Karpas-422 (cell line): ENCODE measurements around the gene PCDHGA1. TPM values are rescaled to one million over a fixed set of nuclear protein-coding genes. Genes with fewer than 3 reads are reported as not detected.
A peak's percentile ranks its signal among the peaks of the same experiment; 100 is the strongest.
"Not testable (repeated sequence)": the region's sequence is repeated elsewhere in the genome, so short reads cannot be mapped to it uniquely, and the experiment has no call there.

Experiments used
- DNase-seq: peaks from one replicate; pipeline ENCODE4 v3.0.0-alpha.2; 2015
- H2AFZ ChIP-seq: fragments of 200-600 bp; sonication (generic); 2 replicates; pipeline ENCODE4 v1.6.1; 2014; ENCODE audit warnings: antibody characterized with exemption, low read length, mixed read lengths
- H3K27ac ChIP-seq: fragments of 200-600 bp; sonication (generic); 2 replicates; pipeline ENCODE4 v1.5.1; 2014; ENCODE audit warnings: mild to moderate bottlenecking, low read length, moderate library complexity
- H3K27me3 ChIP-seq: fragments of 200-600 bp; sonication (generic); 2 replicates; pipeline ENCODE4 v1.6.1; 2014; ENCODE audit warnings: low read length, mixed read lengths
- H3K36me3 ChIP-seq: fragments of 200-600 bp; sonication (generic); 2 replicates; pipeline ENCODE4 v1.6.1; 2014; ENCODE audit warnings: low read length, mixed read lengths; ENCODE audit not compliant: insufficient read depth
- H3K4me1 ChIP-seq: fragments of 200-600 bp; sonication (generic); 2 replicates; pipeline ENCODE4 v1.6.1; 2014; ENCODE audit warnings: mild to moderate bottlenecking, low read length, mixed read lengths
- H3K4me2 ChIP-seq: fragments of 200-600 bp; sonication (generic); 2 replicates; pipeline ENCODE4 v1.6.1; 2014; ENCODE audit warnings: low read length, low read depth, mild to moderate bottlenecking; ENCODE audit not compliant: poor library complexity, severe bottlenecking
- H3K4me3 ChIP-seq: fragments of 200-600 bp; sonication (generic); 2 replicates; pipeline ENCODE4 v1.5.1; 2014; ENCODE audit warnings: mild to moderate bottlenecking, antibody characterized with exemption, low read length, mixed read lengths
- H3K79me2 ChIP-seq: fragments of 200-600 bp; sonication (generic); 2 replicates; pipeline ENCODE4 v1.6.1; 2014; ENCODE audit warnings: mild to moderate bottlenecking, low read length, mixed read lengths
- H3K9ac ChIP-seq: fragments of 200-600 bp; sonication (generic); 2 replicates; pipeline ENCODE4 v1.6.0; 2014; ENCODE audit warnings: low read length
- H3K9me2 ChIP-seq: fragments of 200-600 bp; sonication (generic), shearing (Covaris generic); replicated peaks from 2 replicates; pipeline ENCODE4 v1.6.0; 2014; ENCODE audit warnings: mild to moderate bottlenecking, low read length, moderate library complexity; ENCODE audit not compliant: insufficient read depth
- H3K9me3 ChIP-seq: fragments of 300-700, 200-600 bp; sonication (generic); 2 replicates; pipeline ENCODE4 v1.6.1; 2014; ENCODE audit warnings: low read length, mixed read lengths
- H4K20me1 ChIP-seq: fragments of 200-600 bp; sonication (generic); 2 replicates; pipeline ENCODE4 v1.6.1; 2014; ENCODE audit warnings: mild to moderate bottlenecking, antibody characterized with exemption, low read length, low read depth; ENCODE audit not compliant: insufficient read depth
- total RNA-seq: library from RNA; depleted of rRNA; stranded (reverse); fragments of >200 nt; shearing (Covaris generic); gene quantifications from 2 replicates; pipeline ENCODE4 v1.2.3, GENCODE V29; 2014; ENCODE audit warnings: low replicate concordance

The PCDHGA1 gene
- total RNA-seq, 1 experiment from 2014 or later = 0.48 TPM

GRCh38 chr5:141417494-141418172 is 87.3 kb downstream of the PCDHGA1 start, which contains the start of gene PCDHGB7:
PCDHGB7 (plus strand) TSS chr5:141417677; CDS start chr5:141417860, 183 bp downstream.
- not testable (repeated sequence) for H3K9ac ChIP-seq, H3K9me2 ChIP-seq, H3K27me3 ChIP-seq, H3K4me1 ChIP-seq, H2AFZ ChIP-seq, H3K4me3 ChIP-seq, H3K79me2 ChIP-seq, H4K20me1 ChIP-seq, H3K4me2 ChIP-seq, H3K27ac ChIP-seq
- peaks cover 16% of the 10 kb centered on the region for H3K9me3 ChIP-seq
- peaks cover 28% of the 10 kb centered on the region for H3K36me3 ChIP-seq
- peak; percentile 48 for DNase-seq

DNA sequence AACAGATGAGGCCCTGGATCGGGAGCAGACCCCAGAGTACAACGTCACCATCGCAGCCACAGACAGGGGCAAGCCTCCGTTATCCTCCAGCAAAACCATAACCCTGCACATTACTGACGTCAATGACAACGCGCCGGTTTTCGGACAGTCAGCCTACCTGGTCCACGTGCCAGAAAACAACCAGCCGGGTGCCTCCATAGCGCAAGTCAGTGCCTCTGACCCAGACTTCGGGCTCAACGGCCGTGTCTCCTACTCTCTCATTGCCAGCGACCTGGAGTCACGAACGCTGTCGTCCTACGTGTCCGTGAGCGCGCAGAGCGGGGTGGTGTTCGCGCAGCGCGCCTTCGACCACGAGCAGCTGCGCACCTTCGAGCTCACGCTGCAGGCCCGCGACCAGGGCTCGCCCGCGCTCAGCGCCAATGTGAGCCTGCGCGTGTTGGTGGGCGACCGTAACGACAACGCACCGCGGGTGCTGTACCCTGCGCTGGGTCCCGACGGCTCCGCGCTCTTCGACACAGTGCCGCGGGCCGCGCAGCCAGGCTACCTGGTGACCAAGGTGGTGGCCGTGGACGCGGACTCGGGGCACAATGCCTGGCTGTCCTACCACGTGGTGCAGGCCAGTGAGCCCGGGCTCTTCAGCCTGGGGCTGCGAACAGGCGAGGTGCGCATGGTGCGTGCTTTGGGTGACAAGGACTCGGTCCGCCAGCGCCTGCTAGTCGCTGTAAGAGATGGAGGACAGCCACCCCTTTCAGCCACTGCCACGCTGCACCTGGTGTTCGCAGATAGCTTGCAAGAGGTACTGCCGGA is 89.0 kb downstream of the PCDHGA1 start:
- Histone ChIP-seq H3K9me3 (peaks cover 16% of the 10 kb centered on the region), H3K27me3 (no peaks in the 10 kb centered on the region)

GRCh38 chr5:141420855-141421488 is 90.7 kb downstream of the PCDHGA1 start, which contains the start of gene PCDHGA11:
PCDHGA11 (plus strand) TSS chr5:141421051; CDS start chr5:141421228, 177 bp downstream.
- H3K4me3 ChIP-seq = no peak within 1 kb of the TSS
- no peaks in the 10 kb centered on the region for H4K20me1 ChIP-seq
- H2AFZ ChIP-seq = no peak within 1 kb of the TSS
- no peak for DNase-seq
- no peaks in the 10 kb centered on the region for H3K27me3 ChIP-seq
- H3K4me2 ChIP-seq = no peak within 1 kb of the TSS
- H3K4me1 ChIP-seq = no peaks in the 10 kb centered on the region; the same call in 1 of the 2 replicates
- no peaks in the 10 kb centered on the region for H3K9me2 ChIP-seq
- peaks cover 16% of the 10 kb centered on the region for H3K9me3 ChIP-seq
- no peak within 1 kb of the TSS for H3K27ac ChIP-seq
- peaks cover 13% of the 10 kb centered on the region for H3K36me3 ChIP-seq
- no peak within 1 kb of the TSS for H3K9ac ChIP-seq
- H3K79me2 ChIP-seq = no peaks in the 10 kb centered on the region

More for the DNA sequence above, 89.0 kb downstream of the PCDHGA1 start:
- Histone ChIP-seq H3K4me2 (no peak overlapping the region), H4K20me1 (no peaks in the 10 kb centered on the region), H3K4me1 (no peaks in the 10 kb centered on the region; the same call in 1 of the 2 replicates), H3K27ac (no peak overlapping the region), H2AFZ (no peak overlapping the region), H3K9ac (no peak overlapping the region), H3K36me3 (peaks cover 13% of the 10 kb centered on the region), H3K4me3 (no peak overlapping the region), H3K79me2 (no peaks in the 10 kb centered on the region; the same call in 1 of the 2 replicates), H3K9me2 (no peaks in the 10 kb centered on the region)
- no peak for DNase-seq

GRCh38 chr5:141421489-141421855 is 91.2 kb downstream of the PCDHGA1 start:
- peaks cover 14% of the 10 kb centered on the region for H3K36me3 ChIP-seq
- no peak overlapping the region for H3K9ac ChIP-seq
- no peak overlapping the region for H3K27ac ChIP-seq
- H3K27me3 ChIP-seq = no peaks in the 10 kb centered on the region
- no peak overlapping the region for H2AFZ ChIP-seq
- DNase-seq = no peak
- peaks cover 16% of the 10 kb centered on the region for H3K9me3 ChIP-seq
- no peaks in the 10 kb centered on the region for H4K20me1 ChIP-seq
- H3K4me1 ChIP-seq = no peaks in the 10 kb centered on the region; the same call in 1 of the 2 replicates
- no peaks in the 10 kb centered on the region for H3K9me2 ChIP-seq
- no peaks in the 10 kb centered on the region for H3K79me2 ChIP-seq
- H3K4me3 ChIP-seq = no peak overlapping the region
- H3K4me2 ChIP-seq = no peak overlapping the region

DNA sequence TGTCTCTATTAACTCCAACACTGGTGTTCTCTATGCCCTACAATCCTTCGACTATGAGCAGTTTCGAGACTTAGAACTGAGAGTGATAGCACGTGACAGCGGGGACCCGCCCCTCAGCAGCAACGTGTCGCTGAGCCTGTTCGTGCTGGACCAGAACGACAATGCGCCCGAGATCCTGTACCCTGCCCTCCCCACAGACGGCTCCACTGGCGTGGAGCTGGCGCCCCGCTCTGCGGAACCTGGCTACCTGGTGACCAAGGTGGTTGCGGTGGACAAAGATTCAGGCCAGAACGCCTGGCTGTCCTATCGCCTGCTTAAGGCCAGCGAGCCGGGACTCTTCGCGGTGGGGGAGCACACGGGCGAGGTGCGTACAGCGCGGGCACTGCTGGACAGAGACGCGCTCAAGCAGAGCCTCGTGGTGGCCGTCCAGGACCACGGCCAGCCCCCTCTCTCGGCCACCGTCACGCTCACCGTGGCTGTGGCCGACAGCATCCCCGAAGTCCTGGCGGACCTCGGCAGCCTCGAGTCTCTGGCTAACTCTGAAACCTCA is 92.5 kb downstream of the PCDHGA1 start:
- no peak for DNase-seq
- H3K9ac ChIP-seq = no peak overlapping the region
- peaks cover 14% of the 10 kb centered on the region for H3K36me3 ChIP-seq
- H3K27ac ChIP-seq = no peak overlapping the region
- H4K20me1 ChIP-seq = no peaks in the 10 kb centered on the region
- H2AFZ ChIP-seq = no peak overlapping the region
- H3K4me3 ChIP-seq = no peak overlapping the region
- H3K4me1 ChIP-seq = no peaks in the 10 kb centered on the region; the same call in 1 of the 2 replicates
- no peak overlapping the region for H3K4me2 ChIP-seq
- no peaks in the 10 kb centered on the region for H3K9me2 ChIP-seq
- no peaks in the 10 kb centered on the region for H3K79me2 ChIP-seq
- H3K27me3 ChIP-seq = no peaks in the 10 kb centered on the region
- H3K9me3 ChIP-seq = peaks cover 20% of the 10 kb centered on the region

GRCh38 chr5:141427783-141428426 is 97.6 kb downstream of the PCDHGA1 start:
- Histone ChIP-seq H3K9me2 (no peaks in the 10 kb centered on the region), H3K4me3 (no peak overlapping the region), H3K27me3 (no peaks in the 10 kb centered on the region), H3K4me1 (no peaks in the 10 kb centered on the region; the same call in 1 of the 2 replicates), H3K27ac (no peak overlapping the region), H4K20me1 (no peaks in the 10 kb centered on the region), H3K4me2 (no peak overlapping the region), H2AFZ (no peak overlapping the region), H3K9me3 (peaks cover 13% of the 10 kb centered on the region), H3K79me2 (no peaks in the 10 kb centered on the region), H3K36me3 (peaks cover 4% of the 10 kb centered on the region; the same call in 1 of the 2 replicates), H3K9ac (no peak overlapping the region)
- DNase-seq = no peak

DNA sequence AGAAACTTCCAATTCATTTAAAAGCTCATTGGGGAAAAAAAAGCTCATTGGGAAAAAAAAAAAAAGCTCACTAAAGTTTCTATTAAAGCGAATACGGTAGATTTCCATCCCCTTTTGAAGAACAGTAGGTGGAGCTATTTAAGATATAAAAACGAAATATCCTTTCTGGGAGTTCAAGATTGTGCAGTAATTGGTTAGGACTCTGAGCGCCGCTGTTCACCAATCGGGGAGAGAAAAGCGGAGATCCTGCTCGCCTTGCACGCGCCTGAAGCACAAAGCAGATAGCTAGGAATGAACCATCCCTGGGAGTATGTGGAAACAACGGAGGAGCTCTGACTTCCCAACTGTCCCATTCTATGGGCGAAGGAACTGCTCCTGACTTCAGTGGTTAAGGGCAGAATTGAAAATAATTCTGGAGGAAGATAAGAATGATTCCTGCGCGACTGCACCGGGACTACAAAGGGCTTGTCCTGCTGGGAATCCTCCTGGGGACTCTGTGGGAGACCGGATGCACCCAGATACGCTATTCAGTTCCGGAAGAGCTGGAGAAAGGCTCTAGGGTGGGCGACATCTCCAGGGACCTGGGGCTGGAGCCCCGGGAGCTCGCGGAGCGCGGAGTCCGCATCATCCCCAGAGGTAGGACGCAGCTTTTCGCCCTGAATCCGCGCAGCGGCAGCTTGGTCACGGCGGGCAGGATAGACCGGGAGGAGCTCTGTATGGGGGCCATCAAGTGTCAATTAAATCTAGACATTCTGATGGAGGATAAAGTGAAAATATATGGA is 100.2 kb downstream of the PCDHGA1 start, which contains the start of gene PCDHGA12:
PCDHGA12 (plus strand) TSS at position 176 of the 782 bp plus-strand sequence; CDS start at position 429, 253 bp downstream.
- H3K4me3 ChIP-seq = no peak within 1 kb of the TSS
- H2AFZ ChIP-seq = no peak within 1 kb of the TSS
- no peak for DNase-seq
- H3K27ac ChIP-seq = no peak within 1 kb of the TSS
- no peaks in the 10 kb centered on the region for H4K20me1 ChIP-seq
- H3K9ac ChIP-seq = no peak within 1 kb of the TSS
- no peak within 1 kb of the TSS for H3K4me2 ChIP-seq
- no peaks in the 10 kb centered on the region for H3K9me2 ChIP-seq
- H3K36me3 ChIP-seq = peaks cover 6% of the 10 kb centered on the region; the same call in 1 of the 2 replicates
- no peaks in the 10 kb centered on the region for H3K27me3 ChIP-seq
- H3K4me1 ChIP-seq = no peaks in the 10 kb centered on the region
- no peaks in the 10 kb centered on the region for H3K79me2 ChIP-seq
- H3K9me3 ChIP-seq = peaks cover 13% of the 10 kb centered on the region
